ENCODE measurements around the gene PIPOX.
A peak's percentile ranks its signal among the peaks of the same experiment; 100 is the strongest.

The PIPOX gene

GRCh38 chr17:29096094-29096493 lies 53.2 kb downstream of the PIPOX start:
- Histone ChIP-seq H3K4me2 (no peak overlapping the region), H3K36me3 (peaks cover 99 to 100% (median 100%) of the 10 kb centered on the region in 11 experiments), H3K4me3 (no peak overlapping the region), H3K9ac (peak overlapping the region in 2 of 11 experiments; percentile 8 to 50; a peak in 4 of 22 replicates), H3K4me1 (peaks cover 0 to 27% (median 18%) of the 10 kb centered on the region in 10 experiments; a peak in 15 of 20 replicates), H3K27me3 (no peaks in the 10 kb centered on the region), H3K9me3 (replicated peaks in 1 of 11) (no peaks in the 10 kb centered on the region), H3K27ac (peak overlapping the region in 1 of 11 experiments; percentile 25; a peak in 1 of 22 replicates), H4K20me1 (peaks cover 17 to 99% (median 66%) of the 10 kb centered on the region in 11 experiments; a peak in 19 of 22 replicates)
- TF ChIP-seq Cebpa-rat (IDR thresholded peaks at IDR 0.05) = no peak

- peaks cover 29 to 99% (median 59%) of the 10 kb centered on the region in 11 experiments; a peak in 19 of 22 replicates for H4K20me1 ChIP-seq
- no peaks in the 10 kb centered on the region for H3K9me3 ChIP-seq (replicated peaks in 1 of 11)
- no peak for TF ChIP-seq Cebpa-rat (IDR thresholded peaks at IDR 0.05)
- no peaks in the 10 kb centered on the region for H3K27me3 ChIP-seq
- peak overlapping the region in 4 of 11 experiments; percentile 2 to 24 (median 12); a peak in 2 of 22 replicates for H3K9ac ChIP-seq
- peaks cover 0 to 36% (median 11%) of the 10 kb centered on the region in 10 experiments; a peak in 9 of 20 replicates for H3K4me1 ChIP-seq
- peak overlapping the region in 2 of 11 experiments; percentile 6 to 28; a peak in 2 of 22 replicates for H3K27ac ChIP-seq
- no peak overlapping the region for H3K4me2 ChIP-seq
- peaks cover 99 to 100% (median 100%) of the 10 kb centered on the region in 11 experiments for H3K36me3 ChIP-seq
- no peak overlapping the region for H3K4me3 ChIP-seq
Observed at GRCh38 chr17:29099527-29099926, 56.6 kb downstream of the PIPOX start.

GRCh38 chr17:29100296-29100695 lies 57.4 kb downstream of the PIPOX start:
- H3K27me3 ChIP-seq = no peaks in the 10 kb centered on the region
- peak overlapping the region in 1 of 11 experiments; percentile 5; a peak in 1 of 22 replicates for H3K27ac ChIP-seq
- no peaks in the 10 kb centered on the region for H3K9me3 ChIP-seq (replicated peaks in 1 of 11)
- H3K4me2 ChIP-seq = no peak overlapping the region
- H3K4me3 ChIP-seq = no peak overlapping the region
- peaks cover 27 to 95% (median 52%) of the 10 kb centered on the region in 11 experiments; a peak in 19 of 22 replicates for H4K20me1 ChIP-seq
- TF ChIP-seq Cebpa-rat (IDR thresholded peaks at IDR 0.05) = no peak
- peaks cover 0 to 36% (median 11%) of the 10 kb centered on the region in 10 experiments; a peak in 10 of 20 replicates for H3K4me1 ChIP-seq
- H3K36me3 ChIP-seq = peaks cover 99 to 100% (median 100%) of the 10 kb centered on the region in 11 experiments
- peak overlapping the region in 4 of 11 experiments; percentile 14 to 35 (median 24); a peak in 2 of 22 replicates for H3K9ac ChIP-seq

GRCh38 chr17:29102046-29102445 lies 59.1 kb downstream of the PIPOX start:
- Histone ChIP-seq H3K36me3 (peaks cover 98 to 100% (median 100%) of the 10 kb centered on the region in 11 experiments), H3K9me3 (replicated peaks in 1 of 11) (no peaks in the 10 kb centered on the region), H3K9ac (peak overlapping the region in 9 of 11 experiments; percentile 10 to 64 (median 40); a peak in 12 of 22 replicates), H3K27ac (peak overlapping the region in 6 of 11 experiments; percentile 10 to 50 (median 22); a peak in 5 of 22 replicates), H3K4me3 (no peak overlapping the region), H3K4me2 (peak overlapping the region in 1 of 11 experiments; percentile 17; a peak in 2 of 22 replicates), H3K27me3 (no peaks in the 10 kb centered on the region), H4K20me1 (peaks cover 22 to 94% (median 54%) of the 10 kb centered on the region in 11 experiments; a peak in 18 of 22 replicates), H3K4me1 (peaks cover 0 to 51% (median 24%) of the 10 kb centered on the region in 10 experiments; a peak in 17 of 20 replicates)
- TF ChIP-seq Cebpa-rat (IDR thresholded peaks at IDR 0.05) = no peak

- TF ChIP-seq Cebpa-rat (IDR thresholded peaks at IDR 0.05) = no peak
- H3K4me3 ChIP-seq = no peak overlapping the region
- peaks cover 22 to 86% (median 49%) of the 10 kb centered on the region in 11 experiments; a peak in 18 of 22 replicates for H4K20me1 ChIP-seq
- H3K4me2 ChIP-seq = peak overlapping the region in 3 of 11 experiments; percentile 17 to 71 (median 21); a peak in 5 of 22 replicates
- peak overlapping the region in 7 of 11 experiments; percentile 7 to 50 (median 16); a peak in 9 of 22 replicates for H3K27ac ChIP-seq
- H3K4me1 ChIP-seq = peaks cover 0 to 58% (median 31%) of the 10 kb centered on the region in 10 experiments; a peak in 18 of 20 replicates
- H3K9ac ChIP-seq = peak overlapping the region in 8 of 11 experiments; percentile 10 to 64 (median 44); a peak in 10 of 22 replicates
- H3K9me3 ChIP-seq (replicated peaks in 1 of 11) = no peaks in the 10 kb centered on the region
- H3K36me3 ChIP-seq = peaks cover 91 to 100% (median 100%) of the 10 kb centered on the region in 11 experiments
- H3K27me3 ChIP-seq = no peaks in the 10 kb centered on the region
Observed at GRCh38 chr17:29102741-29103181, 59.8 kb downstream of the PIPOX start.

GRCh38 chr17:29103341-29103740 lies 60.4 kb downstream of the PIPOX start:
- peak overlapping the region in 2 of 11 experiments; percentile 17 to 71; a peak in 4 of 22 replicates for H3K4me2 ChIP-seq

More at GRCh38 chr17:29103341-29103740, 60.4 kb downstream of the PIPOX start:
- no peak for TF ChIP-seq Cebpa-rat (IDR thresholded peaks at IDR 0.05)
- Histone ChIP-seq H3K4me3 (no peak overlapping the region), H3K9me3 (replicated peaks in 1 of 11) (no peaks in the 10 kb centered on the region), H3K27me3 (no peaks in the 10 kb centered on the region), H3K36me3 (peaks cover 91 to 100% (median 100%) of the 10 kb centered on the region in 11 experiments), H3K27ac (peak overlapping the region in 6 of 11 experiments; percentile 7 to 50 (median 21); a peak in 7 of 22 replicates), H3K9ac (peak overlapping the region in 8 of 11 experiments; percentile 10 to 64 (median 32); a peak in 7 of 22 replicates), H3K4me1 (peaks cover 0 to 64% (median 37%) of the 10 kb centered on the region in 10 experiments; a peak in 18 of 20 replicates), H4K20me1 (peaks cover 17 to 81% (median 44%) of the 10 kb centered on the region in 11 experiments; a peak in 18 of 22 replicates)
